ENCODE measurements around the gene GRIK5.
"Not testable (repeated sequence)": the region's sequence is repeated elsewhere in the genome, so short reads cannot be mapped to it uniquely, and the experiment has no call there.

The GRIK5 gene, protein sequence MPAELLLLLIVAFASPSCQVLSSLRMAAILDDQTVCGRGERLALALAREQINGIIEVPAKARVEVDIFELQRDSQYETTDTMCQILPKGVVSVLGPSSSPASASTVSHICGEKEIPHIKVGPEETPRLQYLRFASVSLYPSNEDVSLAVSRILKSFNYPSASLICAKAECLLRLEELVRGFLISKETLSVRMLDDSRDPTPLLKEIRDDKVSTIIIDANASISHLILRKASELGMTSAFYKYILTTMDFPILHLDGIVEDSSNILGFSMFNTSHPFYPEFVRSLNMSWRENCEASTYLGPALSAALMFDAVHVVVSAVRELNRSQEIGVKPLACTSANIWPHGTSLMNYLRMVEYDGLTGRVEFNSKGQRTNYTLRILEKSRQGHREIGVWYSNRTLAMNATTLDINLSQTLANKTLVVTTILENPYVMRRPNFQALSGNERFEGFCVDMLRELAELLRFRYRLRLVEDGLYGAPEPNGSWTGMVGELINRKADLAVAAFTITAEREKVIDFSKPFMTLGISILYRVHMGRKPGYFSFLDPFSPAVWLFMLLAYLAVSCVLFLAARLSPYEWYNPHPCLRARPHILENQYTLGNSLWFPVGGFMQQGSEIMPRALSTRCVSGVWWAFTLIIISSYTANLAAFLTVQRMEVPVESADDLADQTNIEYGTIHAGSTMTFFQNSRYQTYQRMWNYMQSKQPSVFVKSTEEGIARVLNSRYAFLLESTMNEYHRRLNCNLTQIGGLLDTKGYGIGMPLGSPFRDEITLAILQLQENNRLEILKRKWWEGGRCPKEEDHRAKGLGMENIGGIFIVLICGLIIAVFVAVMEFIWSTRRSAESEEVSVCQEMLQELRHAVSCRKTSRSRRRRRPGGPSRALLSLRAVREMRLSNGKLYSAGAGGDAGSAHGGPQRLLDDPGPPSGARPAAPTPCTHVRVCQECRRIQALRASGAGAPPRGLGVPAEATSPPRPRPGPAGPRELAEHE

DNA sequence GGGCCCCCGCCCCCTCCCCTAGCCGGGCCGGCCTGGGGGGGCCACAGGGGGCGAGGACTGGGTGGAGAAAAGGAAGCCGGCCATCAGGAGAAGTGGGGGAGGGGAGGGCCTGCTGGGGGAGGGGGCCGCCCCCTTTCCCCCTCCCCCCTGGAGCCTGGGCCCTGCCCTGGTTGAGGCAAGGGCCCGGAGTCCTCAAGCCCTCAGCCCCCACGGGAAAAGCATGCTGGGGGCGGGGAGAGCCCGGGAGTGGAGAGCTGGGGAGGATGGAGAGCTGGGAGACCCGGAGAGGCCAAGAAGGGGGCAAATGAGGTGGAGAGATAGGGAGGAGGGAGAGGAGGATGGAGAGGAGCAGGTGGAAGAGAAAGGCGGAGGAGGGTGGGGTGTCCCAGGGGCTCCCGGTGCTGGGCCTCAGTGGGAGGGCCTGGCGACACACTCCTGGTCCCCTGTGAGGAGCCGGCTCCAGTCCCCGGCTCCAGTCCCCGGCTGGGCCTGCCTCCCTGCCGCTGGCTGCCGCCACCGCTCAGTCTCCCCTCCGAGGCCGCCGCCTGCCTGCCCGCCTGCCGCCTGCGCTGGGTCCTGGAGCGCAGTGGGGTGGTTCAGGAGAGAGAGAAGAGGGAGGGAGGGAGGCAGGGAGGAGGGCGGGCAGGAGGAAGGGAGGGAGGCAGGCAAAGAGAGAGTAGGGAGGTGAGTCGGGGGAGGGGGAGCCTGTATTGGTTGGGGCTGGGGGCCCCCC lies at the start of gene GRIK5:
TSS of gene GRIK5 (minus strand) at position 588 of the 733 bp plus-strand sequence. CDS start 4,436 bp downstream, outside the sequence.
- DNase-seq = no peak

DNA sequence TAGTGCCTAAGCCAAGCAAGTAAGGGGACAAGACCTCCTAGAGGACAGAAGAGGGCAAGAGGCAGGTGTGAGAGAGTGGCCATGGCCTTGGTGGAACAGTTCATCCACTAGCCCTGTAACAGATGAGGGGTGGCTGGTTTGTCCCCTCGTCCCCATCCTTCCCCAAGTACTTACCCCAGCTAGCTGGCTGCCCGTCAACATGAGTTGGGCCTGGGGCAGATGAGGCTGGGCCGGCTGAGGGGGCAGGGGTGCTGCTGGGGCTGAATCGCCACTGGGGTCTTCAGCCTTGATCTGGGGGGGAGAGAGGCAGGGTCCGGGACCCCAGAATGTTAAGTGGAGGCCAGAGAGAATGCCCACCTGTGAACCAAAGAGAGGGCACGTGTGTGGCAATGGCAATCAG lies 47.1 kb upstream of the GRIK5 start:
- DNase-seq = no peak

DNA sequence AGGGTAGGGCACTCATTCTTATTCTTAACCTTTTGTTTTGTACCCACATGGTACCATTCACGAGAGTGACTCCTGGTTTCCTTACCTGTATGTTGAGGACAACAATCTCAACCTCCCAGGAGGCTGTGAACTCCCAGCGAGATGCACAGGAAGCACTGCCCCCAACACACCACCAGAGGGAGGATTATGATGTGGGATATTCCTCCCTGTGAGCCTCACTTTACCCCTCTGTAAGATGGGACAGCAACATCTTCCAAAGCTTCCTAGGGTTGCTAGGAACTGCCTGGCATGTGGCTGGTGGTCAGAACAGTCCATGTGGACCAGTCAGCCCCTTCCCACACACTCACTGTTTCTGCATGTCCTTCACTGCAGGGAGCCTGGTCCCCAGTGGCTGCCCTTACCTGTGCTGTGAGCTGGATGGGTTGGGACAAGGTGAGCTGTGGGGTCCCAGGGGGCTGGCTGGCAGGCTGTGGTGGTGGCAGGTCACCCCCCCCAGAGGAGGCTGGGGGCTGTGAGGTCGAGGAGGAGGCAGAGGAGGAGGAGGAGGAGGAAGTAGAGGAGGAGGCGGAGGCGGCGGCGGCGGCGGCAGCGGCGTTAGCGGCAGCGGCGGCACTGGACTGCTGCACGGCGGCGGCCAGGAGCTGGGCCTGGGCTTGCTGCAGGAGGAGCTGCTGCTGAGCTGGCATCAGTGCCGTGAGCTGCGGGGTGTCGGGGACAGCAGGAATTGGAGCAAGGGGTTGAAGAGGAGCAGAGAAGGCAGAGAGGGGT lies 46.5 kb upstream of the GRIK5 start:
- no peak for DNase-seq

DNA sequence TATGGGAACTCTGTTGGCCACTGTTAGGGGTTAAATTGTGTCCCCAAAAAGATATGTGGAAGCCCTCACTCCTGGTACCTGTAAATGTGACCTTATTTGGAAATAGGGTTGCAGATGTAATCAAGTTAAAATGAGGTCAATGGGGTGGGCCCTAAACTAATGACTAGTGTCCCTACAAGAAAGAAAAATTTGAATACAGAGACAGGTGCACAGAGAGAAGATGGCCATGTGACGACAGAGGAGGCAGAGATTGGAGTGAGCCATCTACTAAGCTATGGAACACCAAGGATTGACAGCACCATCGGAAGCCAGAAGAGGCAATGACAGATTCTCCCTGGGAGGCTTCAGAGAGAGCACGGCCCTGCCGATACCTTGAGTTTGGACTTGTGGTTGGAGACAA lies 45.7 kb upstream of the GRIK5 start:
- no peak for DNase-seq

DNA sequence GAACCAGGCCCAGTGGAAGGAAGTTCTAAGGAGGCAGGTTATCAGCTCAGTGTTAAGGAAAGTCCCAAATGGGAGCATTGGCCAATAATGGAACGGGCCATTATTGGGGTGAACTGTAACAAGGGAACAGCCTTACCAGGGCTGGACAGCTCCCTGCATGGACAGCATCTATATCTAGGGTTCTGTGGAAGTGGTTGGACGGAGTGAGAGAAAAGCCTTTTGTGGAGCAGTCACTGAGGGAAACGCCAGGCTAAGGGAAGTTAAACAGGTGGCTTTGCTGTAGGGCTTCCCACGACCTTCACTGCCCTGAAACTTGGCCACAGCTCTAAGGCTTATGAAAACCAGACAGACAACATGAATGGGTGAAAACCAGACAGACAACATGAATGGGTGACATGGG lies 45.2 kb upstream of the GRIK5 start:
- no peak for DNase-seq

DNA sequence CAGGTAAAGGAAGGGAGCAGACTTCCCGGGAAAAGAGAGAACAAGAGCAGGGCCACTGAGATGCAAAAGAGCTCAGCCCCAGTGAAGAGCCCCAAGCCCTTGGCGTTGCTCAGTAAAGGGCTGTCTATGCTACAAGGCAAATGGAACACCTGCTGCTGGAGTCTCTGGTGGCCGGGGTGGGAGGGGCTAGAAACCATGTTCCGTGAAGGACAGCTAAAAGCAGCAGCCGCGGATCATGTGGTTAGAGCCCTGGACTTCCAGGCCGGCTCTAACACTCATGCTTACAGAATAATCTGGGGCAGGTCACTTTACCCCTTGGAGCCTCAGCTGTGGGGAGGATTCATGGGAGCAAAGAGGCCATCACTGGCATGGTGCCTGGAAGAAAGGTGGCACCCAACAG lies 44.4 kb upstream of the GRIK5 start:
- DNase-seq = peak; percentile 75

DNA sequence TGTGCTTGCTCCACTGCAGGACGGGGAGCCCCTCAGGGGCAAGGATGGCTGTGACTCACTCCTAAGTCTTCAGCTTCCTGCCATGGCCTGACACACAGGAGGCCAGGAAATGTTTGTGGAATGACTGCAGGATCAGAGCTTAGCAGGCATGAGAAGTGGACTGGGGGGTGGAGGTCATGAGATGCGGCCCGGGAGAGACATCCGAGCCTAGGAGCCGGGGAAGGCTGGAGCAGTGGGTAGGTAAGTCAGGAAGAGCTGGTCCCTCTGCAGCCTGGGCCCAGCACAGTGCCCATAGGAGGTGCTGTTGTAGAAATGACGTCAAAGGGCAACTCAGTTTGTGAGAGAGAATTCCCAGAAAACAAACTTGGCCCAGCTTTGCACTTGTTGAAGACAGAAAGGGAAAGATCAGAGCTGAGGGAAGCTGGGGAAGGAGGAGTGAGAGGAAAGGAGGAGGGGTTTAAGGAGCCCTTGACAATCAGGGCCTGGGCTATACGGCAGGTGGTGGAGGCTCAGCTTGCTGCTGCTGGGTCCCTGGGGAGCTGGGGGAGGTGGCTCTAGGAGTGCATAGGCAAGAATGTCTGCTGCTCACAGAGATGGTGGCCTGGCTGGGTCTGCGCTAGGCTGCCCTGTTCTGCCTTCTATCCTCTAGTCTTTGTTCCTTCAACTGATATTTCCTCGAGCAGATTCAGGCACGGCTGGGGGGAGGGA lies 43.8 kb upstream of the GRIK5 start:
- no peak for DNase-seq

DNA sequence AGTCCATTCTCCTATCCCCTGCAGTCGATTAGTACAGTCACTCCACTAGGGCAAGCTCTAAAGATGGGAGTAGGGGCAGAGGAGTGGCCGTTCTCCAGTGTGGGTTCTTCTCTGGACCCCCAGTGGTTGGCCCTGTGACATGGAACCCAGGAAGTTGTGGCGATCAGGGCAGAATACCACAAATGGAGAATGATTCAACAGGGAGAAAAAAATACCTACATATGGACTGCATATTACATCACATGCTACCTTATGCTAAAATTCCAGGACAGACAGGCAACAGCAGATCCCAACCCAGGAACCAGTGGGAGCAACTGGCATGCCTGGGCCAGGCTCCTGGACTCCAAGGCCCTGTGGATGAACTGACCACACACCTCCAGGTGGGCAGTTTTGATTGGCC lies 41.8 kb upstream of the GRIK5 start:
- no peak for DNase-seq

DNA sequence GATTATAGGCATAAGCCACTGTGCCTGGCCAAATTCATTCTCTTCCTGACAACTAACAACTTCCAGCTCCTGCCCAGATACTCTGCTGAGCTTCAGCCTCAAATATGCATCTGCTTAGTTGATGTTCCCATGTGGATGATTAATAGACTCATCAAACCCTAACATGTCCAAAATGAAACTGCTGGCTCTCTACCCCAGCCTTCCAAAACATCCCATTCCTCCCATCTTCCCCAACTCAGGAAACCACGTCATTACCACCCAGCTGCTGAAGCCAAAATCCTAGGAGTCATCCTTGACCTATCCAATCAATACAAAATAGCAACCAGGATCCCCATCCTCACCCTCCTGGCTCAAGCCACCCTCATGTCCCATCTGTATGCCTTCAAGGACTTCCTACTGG lies 41.4 kb upstream of the GRIK5 start:
- no peak for DNase-seq

DNA sequence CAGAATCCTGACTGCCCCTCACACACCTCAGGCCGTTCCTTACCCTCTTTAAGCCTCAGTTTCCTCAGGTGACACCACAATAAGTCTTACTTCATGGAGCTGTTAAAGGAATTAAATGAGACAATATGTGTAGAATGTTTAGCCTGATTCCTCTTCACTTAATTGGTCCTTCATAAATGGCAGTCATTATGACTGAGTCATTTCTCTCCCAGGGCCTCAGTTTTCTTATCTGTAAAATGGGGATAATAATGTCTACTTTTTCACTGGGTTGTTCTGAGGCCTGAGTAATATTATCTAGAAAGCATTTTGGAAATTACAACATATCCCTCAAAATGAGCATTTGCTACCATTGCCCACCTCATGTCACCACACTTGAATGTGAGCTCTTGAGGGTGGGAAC lies 40.7 kb upstream of the GRIK5 start:
- DNase-seq = no peak

DNA sequence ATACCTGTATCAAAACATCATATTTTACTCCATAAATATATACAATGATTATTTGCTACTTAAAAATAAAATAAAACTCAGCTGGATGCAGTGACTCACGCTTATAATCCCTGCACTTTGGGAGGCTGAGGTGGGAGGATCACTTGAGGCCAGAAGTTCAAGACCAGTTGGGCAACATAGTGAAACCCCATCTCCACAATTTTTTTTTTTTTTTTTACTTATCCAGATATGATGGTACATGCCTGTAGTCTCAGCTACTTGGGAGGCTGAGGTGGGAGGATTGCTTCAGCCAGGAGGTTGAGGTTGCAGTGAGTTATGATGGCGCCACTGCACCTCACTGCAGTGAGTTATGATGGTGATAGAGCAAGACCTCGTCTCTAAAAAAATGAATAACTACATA lies 39.9 kb upstream of the GRIK5 start:
- no peak for DNase-seq

DNA sequence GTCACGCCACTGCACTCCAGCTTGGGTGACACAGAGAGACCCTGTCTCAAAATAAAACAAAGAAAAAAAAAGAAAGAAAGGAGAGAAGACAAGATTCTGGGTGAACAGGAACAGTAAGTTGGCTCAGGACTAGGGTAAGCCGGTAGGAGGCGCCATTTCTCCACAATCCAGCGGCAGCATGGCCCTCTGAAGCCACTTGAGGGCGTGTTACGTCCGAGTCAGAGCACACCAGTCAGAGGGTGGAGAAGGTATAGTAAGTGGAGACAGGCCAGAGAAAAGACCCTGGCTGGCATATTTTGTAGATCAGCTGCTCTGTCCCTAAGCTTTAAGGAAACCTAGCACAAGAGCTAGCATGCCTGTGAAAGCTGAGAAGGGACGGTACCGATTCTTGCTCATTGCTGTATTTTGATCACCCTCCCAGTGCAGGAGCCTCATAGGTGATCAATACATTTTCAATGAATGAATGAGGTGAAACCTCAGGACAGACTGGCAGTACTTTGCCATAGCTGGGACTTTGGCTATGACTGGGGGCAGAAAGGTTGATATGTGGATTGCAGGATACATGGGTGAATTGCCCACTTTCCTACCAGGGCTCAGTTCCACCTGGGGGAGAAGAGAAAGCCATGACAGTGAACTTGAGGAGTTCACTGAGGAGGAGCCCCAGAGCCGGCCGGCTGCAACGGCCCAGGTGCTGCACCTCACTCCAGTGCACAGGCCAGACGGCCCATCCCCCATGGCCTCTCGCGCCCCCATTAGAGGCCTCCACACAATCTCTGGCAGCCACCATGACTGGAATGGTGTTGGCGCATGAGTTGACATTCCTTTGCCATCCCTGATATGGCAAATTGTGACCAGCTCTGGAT lies 38.8 kb upstream of the GRIK5 start:
- DNase-seq = peak; percentile 84

DNA sequence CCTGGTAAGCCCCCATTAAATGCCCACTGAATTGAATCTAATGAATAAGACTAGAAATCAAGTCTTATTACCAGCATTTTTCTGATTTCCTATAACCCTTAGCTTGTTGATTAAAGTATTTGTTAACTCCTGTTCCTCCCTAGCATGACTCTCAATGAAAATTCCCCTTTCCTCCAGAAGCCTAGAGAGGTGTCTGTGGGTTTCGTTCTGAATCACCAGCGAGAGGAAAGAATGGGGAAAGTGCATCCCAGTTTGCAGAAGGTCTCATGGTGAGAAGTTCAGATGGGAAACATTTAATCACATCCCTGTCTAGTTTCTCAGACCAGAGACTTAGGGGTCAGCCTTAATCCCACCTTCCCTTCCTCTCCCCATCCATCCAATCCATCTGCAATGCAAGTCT lies 35.4 kb upstream of the GRIK5 start:
- no peak for DNase-seq

DNA sequence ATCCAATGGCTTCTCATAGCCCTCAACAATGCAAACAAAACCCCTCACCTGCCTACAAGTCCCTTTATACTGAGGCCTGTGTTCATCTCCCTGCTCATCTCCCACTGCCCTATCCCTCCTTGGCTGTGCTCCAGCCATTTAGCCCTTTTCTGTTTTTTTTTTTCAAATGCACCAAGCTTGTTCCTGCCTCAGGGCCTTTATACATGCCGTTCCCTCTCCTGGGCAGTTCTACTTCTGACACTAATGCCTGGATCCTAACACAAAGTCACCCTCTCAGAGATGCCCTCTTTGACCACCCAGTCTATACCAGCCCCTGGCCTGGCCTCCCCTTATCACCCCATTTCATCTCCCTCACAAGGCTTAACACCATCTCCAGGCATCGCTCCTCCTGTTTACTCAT lies 32.9 kb upstream of the GRIK5 start:
- no peak for DNase-seq

DNA sequence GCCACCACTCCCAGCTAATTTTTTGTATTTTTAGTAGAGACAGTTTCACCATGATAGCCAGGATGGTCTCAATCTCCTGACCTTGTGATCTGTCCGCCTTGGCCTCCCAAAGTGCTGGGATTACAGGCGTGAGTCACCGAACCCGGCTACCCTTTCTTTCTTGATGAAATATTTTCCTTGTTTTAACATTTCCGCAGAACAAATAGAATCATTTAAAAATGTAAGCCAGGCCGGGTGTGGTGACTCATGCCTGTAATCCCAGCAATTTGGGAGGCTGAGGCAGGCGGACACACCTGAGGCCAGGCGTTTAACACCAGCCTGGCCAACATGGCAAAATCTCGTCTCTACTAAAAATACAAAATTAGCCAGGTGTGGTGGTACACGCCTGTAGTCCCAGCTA lies 30.2 kb upstream of the GRIK5 start:
- not testable (repeated sequence) for DNase-seq

DNA sequence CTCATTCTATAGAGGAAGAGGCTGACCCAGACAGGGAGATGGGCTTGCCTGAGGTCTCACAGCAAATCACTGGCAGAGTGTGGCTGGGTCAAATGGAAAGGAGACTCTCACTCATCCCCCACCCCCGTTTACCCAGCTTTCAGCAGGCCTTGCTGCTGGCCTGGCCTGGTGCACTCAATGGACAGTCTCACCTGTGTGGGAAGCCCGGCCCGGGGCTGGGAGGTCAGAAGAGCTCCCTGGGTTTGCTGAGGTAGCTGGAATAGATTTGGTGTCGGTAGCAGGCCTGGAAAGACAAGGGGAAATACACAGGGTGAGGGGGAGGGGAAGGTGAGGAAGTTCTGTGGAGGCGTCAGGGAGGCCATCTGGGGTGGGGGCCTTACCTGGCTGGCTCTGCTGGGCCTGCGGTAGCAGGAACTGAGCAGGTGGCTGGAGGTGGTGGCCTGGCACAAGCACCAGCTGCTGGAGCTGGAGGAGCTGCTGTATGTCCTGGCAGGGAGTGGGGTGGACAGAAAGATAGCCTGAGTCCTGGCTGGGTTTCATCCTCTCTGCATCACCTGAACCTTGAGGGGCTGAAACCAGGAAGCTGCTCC lies 29.4 kb upstream of the GRIK5 start:
- DNase-seq = peak; percentile 84

DNA sequence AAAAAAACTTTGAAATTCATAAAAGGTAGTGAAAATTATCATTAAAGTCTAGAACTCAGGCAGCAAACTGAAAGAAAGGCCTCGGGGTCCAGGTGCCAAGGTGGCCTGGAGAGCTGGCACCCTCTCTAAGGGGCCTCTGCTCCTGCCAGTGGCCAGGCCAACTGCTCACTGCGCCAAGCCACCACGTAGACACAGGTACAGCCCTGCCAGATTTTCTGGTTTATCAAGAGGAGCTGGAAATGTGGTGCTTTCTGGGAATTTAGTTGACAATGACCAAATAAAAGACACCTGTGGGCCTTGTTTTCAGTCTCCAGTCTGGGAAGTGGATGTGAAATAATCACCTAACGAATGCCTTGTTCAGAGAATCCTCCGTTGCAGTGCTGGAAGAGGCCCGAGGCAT lies 28.8 kb upstream of the GRIK5 start:
- no peak for DNase-seq

DNA sequence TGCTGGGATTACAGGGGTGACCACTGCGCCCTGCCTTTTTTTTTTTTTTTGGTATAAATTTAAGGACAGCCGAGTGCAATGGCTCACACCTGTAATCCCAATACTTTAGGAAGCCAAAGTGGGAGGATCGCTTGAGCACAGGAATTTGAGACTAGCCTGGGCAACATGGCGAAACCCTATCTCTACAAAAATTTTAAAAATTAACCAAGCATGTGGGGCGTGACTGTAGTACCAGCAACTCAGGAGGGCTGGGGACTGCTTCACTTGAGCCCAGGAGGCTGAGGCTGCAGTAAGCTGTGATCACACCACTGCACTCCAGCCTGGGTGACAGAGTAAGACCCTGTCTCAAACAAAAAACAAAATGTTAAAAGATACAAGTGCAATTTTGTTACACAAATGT lies 27.5 kb upstream of the GRIK5 start:
- no peak for DNase-seq

DNA sequence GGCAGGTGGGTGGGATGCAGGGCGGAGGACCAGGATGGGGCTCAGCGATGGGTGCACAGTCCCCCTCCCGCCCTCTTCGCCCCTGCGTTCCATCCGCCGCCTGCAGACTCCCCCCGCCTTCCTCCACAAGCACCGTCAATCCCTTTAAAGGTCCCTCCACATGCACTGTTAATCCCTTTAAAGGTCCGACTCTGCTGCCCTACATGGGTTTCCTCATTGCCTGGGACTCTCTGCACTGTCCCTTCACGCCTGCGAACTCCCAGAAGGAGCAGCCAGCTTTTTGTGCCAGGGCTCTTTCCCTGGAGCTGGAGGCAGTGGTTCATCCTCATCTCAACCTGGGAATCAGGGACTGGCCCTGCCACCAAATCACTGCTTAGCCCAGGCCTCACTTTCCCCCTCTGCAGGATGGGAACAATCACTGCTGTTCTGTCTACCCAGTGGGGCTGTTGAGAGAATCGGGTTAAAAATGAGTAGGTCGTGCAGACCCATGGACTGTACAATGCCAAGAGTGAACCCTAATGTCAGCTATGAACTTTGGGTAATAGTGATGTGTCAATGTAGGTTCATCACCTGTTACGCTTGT lies 26.3 kb upstream of the GRIK5 start:
- no peak for DNase-seq

DNA sequence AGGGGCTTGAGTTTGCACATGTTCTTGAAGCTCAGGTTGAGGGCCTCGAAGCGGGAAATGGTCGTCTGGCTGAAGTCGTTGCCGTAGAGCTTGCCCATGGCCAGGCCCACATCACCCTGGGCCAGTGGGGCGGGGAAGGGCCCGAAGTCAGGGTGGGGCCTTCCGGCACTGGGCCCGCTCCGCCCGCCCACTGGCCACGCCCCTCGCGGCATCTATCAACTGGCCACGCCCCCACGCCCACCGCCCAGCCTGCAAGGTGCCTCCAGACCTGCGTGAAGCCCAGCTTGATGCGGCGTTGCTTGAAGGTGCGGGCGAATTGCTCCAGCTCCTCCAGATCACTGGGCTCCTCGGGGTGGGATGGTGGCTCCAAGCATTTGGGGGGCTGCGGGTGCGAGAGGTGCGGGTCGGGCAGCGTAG lies 25.8 kb upstream of the GRIK5 start:
- no peak for DNase-seq

Data from RPMI8226 (cell line).